ENCODE results near the gene ARHGAP27.

- TF ChIP-seq EGR1 (IDR thresholded peaks at IDR 0.05) (no peak), TEAD4 (IDR thresholded peaks at IDR 0.05) (no peak), FOXM1 (IDR thresholded peaks at IDR 0.05; ENCODE audit: borderline replicate concordance, low read depth) (no peak), EP300 (IDR thresholded peaks at IDR 0.05; ENCODE audit: borderline replicate concordance) (no peak)
These were observed 9.0 kb upstream of the ARHGAP27 start for GRCh38 chr17:45441526-45442310.
